Fibroblast of lung (primary cell): ENCODE data around the gene SEMA6A. TPM values are rescaled to one million over a fixed set of nuclear protein-coding genes. Genes with fewer than 3 reads are reported as not detected.

ENCODE experiments used
- DNase-seq, 2 donors: peaks; one replicate each; pipeline versions ENCODE4 v3.0.0 to v3.0.0-alpha.2; 2010; ENCODE audit warnings: low read depth in 2 of 2
- H2AFZ ChIP-seq: 2 replicates; pipeline ENCODE4 v1.5.1; 2012; ENCODE audit warnings: low read length, control low read depth, inconsistent platforms
- H3K27ac ChIP-seq: 2 replicates; pipeline ENCODE4 v1.5.1; 2011; ENCODE audit warnings: low read length, control low read depth; ENCODE audit not compliant: insufficient read depth
- H3K27me3 ChIP-seq: 2 replicates; pipeline ENCODE4 v1.5.1; 2011; ENCODE audit warnings: mild to moderate bottlenecking, low read length; ENCODE audit not compliant: control insufficient read depth, insufficient read depth
- H3K36me3 ChIP-seq: 2 replicates; pipeline ENCODE4 v1.5.1; 2011; ENCODE audit warnings: low read length; ENCODE audit not compliant: control insufficient read depth, insufficient read depth
- H3K4me1 ChIP-seq: 2 replicates; pipeline ENCODE4 v1.5.1; 2011; ENCODE audit warnings: low read length; ENCODE audit not compliant: control insufficient read depth, insufficient read depth; ENCODE audit errors: extremely low read depth
- H3K4me2 ChIP-seq: 2 replicates; pipeline ENCODE4 v1.5.1; 2011; ENCODE audit warnings: low read length, control low read depth; ENCODE audit not compliant: insufficient read depth; ENCODE audit errors: extremely low read depth
- H3K4me3 ChIP-seq, 4 experiments: fragments of 200-600 bp in 1 of 4; sonication (generic) in 1 of 4; replicated peaks in 1 of 4; 2 replicates each; pipeline ENCODE4 v1.5.1; 2011 to 2016; ENCODE audit warnings: low read length in 4 of 4, low read depth in 3 of 4, mild to moderate bottlenecking in 3 of 4, control low read depth in 2 of 4, inconsistent platforms in 1 of 4, mixed read lengths in 1 of 4; ENCODE audit not compliant: insufficient read depth in 1 of 4; ENCODE audit errors: control extremely low read depth in 1 of 4
- H3K79me2 ChIP-seq: 2 replicates; pipeline ENCODE4 v1.5.1; 2012; ENCODE audit warnings: mild to moderate bottlenecking, low read length, inconsistent platforms; ENCODE audit not compliant: control insufficient read depth, insufficient read depth
- H3K9ac ChIP-seq: 2 replicates; pipeline ENCODE4 v1.5.1; 2011; ENCODE audit warnings: mild to moderate bottlenecking, low read length, control low read depth; ENCODE audit not compliant: insufficient read depth
- H3K9me3 ChIP-seq: 2 replicates; pipeline ENCODE4 v1.5.1; 2012; ENCODE audit warnings: low read depth, low read length; ENCODE audit not compliant: control insufficient read depth, insufficient read depth
- H4K20me1 ChIP-seq: 2 replicates; pipeline ENCODE4 v1.5.1; 2011; ENCODE audit warnings: low read length; ENCODE audit not compliant: control insufficient read depth, insufficient read depth; ENCODE audit errors: extremely low read depth
- CTCF ChIP-seq, 2 donors: IDR thresholded peaks in 1 of 2; conservative IDR thresholded peaks in 1 of 2; 1 replicate in 1 of 2; 2 replicates in 1 of 2; pipeline ENCODE4 v1.5.1; 2011 to 2012; ENCODE audit warnings: low read length in 2 of 2, control low read depth in 1 of 2, inconsistent platforms in 1 of 2, low read depth in 1 of 2, mild to moderate bottlenecking in 1 of 2
- EZH2 ChIP-seq: IDR thresholded peaks from 2 replicates; pipeline ENCODE4 v1.5.1; 2012; ENCODE audit warnings: low read length, control low read depth, mild to moderate bottlenecking; ENCODE audit errors: missing control alignments
- polyA plus RNA-seq, 2 donors: library from polyadenylated mRNA; depleted of rRNA in 1 of 2; stranded (reverse) in 1 of 2; unstranded in 1 of 2; fragments of >200 nt; gene quantifications; 2 replicates each; pipeline ENCODE4 v1.2.1, GENCODE V29; 2011 to 2012; ENCODE audit warnings: missing spikeins in 1 of 2
- total RNA-seq: library from RNA; depleted of rRNA; stranded (reverse); fragments of >200 nt; gene quantifications from 2 replicates; pipeline ENCODE4 v1.2.1, GENCODE V29; 2014

The SEMA6A gene
- total and polyA plus RNA-seq, 2 donors (not counting 1 experiment from before 2014, with no cell fraction given) = 0.17 to 0.22 TPM

GRCh38 chr5:116495786-116496357 lies 78.8 kb downstream of the SEMA6A start:
- Histone ChIP-seq H4K20me1 (no peaks in the 10 kb centered on the region), H3K4me1 (peaks cover 3% of the 10 kb centered on the region), H3K9me3 (no peaks in the 10 kb centered on the region), H3K36me3 (no peaks in the 10 kb centered on the region), H3K4me3 (no peak overlapping the region), H3K27me3 (no peaks in the 10 kb centered on the region), H3K4me2 (no peak overlapping the region), H3K79me2 (no peaks in the 10 kb centered on the region), H3K9ac (no peak overlapping the region), H2AFZ (no peak overlapping the region), H3K27ac (no peak overlapping the region)
- no peak for DNase-seq
- TF ChIP-seq EZH2 = no peak
- TF ChIP-seq CTCF (conservative IDR thresholded peaks at IDR 0.05 in 1 of 2, IDR thresholded peaks at IDR 0.05 in 1 of 2; ENCODE audit: low read depth in 1 of 2, low read length in 2 of 2) = no peak

DNA sequence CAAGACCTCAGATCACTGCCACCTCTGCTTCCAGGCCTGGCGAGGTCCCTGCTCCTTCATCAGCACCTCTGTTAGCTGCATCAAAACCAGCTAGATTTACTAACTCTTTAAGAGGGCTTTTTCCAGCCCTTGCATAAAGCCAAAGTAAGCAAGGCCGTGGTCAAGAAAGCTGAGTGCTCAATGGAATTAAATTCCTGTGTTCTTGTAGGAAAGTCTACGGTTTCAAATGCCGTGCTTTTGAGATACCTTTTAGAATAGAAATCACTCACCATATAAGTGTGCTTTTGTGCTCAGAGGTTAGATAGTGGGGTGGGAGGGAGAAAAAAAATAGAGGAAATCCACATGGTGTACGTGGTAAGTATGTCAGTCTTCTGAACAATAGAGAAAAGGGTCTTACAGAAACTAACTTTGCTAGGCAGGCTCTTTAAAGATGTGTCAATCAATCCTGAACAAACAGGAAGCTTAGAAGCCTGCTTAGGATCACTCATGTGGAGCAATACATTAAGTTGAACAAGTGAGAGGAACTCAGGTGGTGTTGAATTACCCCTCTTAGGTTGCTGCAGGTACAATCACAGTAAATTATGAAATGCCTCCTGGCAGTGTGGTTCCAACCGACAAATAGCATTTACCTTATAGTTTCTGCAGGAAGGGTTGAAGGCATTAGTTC lies 79.7 kb downstream of the SEMA6A start:
- H3K27ac ChIP-seq = no peak overlapping the region
- H3K27me3 ChIP-seq = no peaks in the 10 kb centered on the region
- H3K36me3 ChIP-seq = no peaks in the 10 kb centered on the region
- H3K4me2 ChIP-seq = no peak overlapping the region
- peak in 1 of 2 donors; percentile 15 for DNase-seq
- H3K9ac ChIP-seq = no peak overlapping the region
- TF ChIP-seq CTCF (conservative IDR thresholded peaks at IDR 0.05 in 1 of 2, IDR thresholded peaks at IDR 0.05 in 1 of 2; ENCODE audit: low read depth in 1 of 2, low read length in 2 of 2) (no peak), EZH2 (no peak)
- H3K9me3 ChIP-seq = no peaks in the 10 kb centered on the region
- no peaks in the 10 kb centered on the region for H3K79me2 ChIP-seq
- H3K4me1 ChIP-seq = peaks cover 3% of the 10 kb centered on the region
- no peak overlapping the region for H2AFZ ChIP-seq
- no peaks in the 10 kb centered on the region for H4K20me1 ChIP-seq
- no peak overlapping the region for H3K4me3 ChIP-seq

DNA sequence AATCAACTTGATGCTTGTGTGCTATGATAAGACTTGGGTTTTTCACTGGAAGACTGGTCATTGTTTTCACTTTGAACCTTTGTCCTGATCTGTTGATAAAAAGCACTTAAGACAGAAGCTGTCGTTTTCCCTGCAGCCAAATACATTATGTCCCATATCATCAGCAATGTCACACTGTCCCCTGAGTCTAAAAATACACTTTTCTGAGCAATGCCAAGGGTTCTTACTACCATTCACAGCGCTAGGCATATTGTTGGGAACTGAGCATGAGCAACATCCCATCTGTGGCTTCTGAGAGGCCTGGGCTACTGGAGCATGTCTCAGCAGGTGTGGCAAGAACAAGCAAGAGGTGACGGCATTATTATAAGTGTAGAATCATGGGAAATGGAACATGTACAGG lies 81.8 kb downstream of the SEMA6A start:
- peaks cover 3% of the 10 kb centered on the region for H3K4me1 ChIP-seq
- H3K79me2 ChIP-seq = no peaks in the 10 kb centered on the region
- no peak overlapping the region for H3K27ac ChIP-seq
- H3K27me3 ChIP-seq = no peaks in the 10 kb centered on the region
- H3K4me3 ChIP-seq = no peak overlapping the region
- H4K20me1 ChIP-seq = no peaks in the 10 kb centered on the region
- no peak overlapping the region for H3K4me2 ChIP-seq
- H3K9ac ChIP-seq = no peak overlapping the region
- H2AFZ ChIP-seq = no peak overlapping the region
- no peaks in the 10 kb centered on the region for H3K9me3 ChIP-seq
- TF ChIP-seq EZH2 (no peak), CTCF (conservative IDR thresholded peaks at IDR 0.05 in 1 of 2, IDR thresholded peaks at IDR 0.05 in 1 of 2; ENCODE audit: low read depth in 1 of 2, low read length in 2 of 2) (no peak)
- DNase-seq = no peak
- no peaks in the 10 kb centered on the region for H3K36me3 ChIP-seq
